ENCODE measurements around the gene FBXO42.

DNA sequence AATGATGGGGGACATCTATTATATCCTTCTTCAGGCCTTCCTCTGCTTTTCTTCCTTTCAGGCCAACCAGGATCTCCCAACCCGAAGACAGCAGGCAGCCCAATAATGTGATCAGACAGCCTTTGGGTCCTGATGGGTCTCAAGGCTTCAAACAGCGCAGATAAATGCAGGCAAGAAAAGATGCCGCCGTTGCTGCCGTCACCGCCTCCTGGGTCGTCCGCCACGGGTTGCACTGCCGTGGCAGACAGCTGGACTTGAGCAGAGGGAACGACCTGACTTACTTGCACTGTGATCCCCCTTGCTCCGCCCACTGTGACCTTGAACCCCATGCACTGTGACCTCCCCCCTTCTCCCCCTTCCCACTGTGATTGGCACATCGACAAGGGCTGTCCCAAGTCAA, 42.7 kb upstream of the FBXO42 start:
- TF ChIP-seq EP300 (IDR thresholded peaks at IDR 0.05; ENCODE audit: borderline replicate concordance) (no peak), RAD21 (IDR thresholded peaks at IDR 0.05; ENCODE audit: low read depth) (no peak), YY1 (IDR thresholded peaks at IDR 0.05; ENCODE audit: low read depth) (no peak), TEAD4 (IDR thresholded peaks at IDR 0.05) (no peak), ZBTB7A (IDR thresholded peaks at IDR 0.05; ENCODE audit: low read depth) (no peak), TAF1 (IDR thresholded peaks at IDR 0.05; ENCODE audit: low read depth) (no peak), FOXM1 (IDR thresholded peaks at IDR 0.05; ENCODE audit: borderline replicate concordance, low read depth) (no peak), CEBPB (IDR thresholded peaks at IDR 0.05) (no peak)
- TF ChIP-seq, protein P1, sequence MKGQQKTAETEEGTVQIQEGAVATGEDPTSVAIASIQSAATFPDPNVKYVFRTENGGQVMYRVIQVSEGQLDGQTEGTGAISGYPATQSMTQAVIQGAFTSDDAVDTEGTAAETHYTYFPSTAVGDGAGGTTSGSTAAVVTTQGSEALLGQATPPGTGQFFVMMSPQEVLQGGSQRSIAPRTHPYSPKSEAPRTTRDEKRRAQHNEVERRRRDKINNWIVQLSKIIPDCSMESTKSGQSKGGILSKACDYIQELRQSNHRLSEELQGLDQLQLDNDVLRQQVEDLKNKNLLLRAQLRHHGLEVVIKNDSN (IDR thresholded peaks at IDR 0.05), result no peak
- TF ChIP-seq, protein P2, sequence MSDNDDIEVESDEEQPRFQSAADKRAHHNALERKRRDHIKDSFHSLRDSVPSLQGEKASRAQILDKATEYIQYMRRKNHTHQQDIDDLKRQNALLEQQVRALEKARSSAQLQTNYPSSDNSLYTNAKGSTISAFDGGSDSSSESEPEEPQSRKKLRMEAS (IDR thresholded peaks at IDR 0.05), result no peak
- TF ChIP-seq, protein P3, sequence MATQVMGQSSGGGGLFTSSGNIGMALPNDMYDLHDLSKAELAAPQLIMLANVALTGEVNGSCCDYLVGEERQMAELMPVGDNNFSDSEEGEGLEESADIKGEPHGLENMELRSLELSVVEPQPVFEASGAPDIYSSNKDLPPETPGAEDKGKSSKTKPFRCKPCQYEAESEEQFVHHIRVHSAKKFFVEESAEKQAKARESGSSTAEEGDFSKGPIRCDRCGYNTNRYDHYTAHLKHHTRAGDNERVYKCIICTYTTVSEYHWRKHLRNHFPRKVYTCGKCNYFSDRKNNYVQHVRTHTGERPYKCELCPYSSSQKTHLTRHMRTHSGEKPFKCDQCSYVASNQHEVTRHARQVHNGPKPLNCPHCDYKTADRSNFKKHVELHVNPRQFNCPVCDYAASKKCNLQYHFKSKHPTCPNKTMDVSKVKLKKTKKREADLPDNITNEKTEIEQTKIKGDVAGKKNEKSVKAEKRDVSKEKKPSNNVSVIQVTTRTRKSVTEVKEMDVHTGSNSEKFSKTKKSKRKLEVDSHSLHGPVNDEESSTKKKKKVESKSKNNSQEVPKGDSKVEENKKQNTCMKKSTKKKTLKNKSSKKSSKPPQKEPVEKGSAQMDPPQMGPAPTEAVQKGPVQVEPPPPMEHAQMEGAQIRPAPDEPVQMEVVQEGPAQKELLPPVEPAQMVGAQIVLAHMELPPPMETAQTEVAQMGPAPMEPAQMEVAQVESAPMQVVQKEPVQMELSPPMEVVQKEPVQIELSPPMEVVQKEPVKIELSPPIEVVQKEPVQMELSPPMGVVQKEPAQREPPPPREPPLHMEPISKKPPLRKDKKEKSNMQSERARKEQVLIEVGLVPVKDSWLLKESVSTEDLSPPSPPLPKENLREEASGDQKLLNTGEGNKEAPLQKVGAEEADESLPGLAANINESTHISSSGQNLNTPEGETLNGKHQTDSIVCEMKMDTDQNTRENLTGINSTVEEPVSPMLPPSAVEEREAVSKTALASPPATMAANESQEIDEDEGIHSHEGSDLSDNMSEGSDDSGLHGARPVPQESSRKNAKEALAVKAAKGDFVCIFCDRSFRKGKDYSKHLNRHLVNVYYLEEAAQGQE (IDR thresholded peaks at IDR 0.05; ENCODE audit: low read depth), result no peak

Data from Ishikawa (cell line).